Measurements from ENCODE around the gene PSMA5. TPM values are rescaled to one million over a fixed set of nuclear protein-coding genes. Genes with fewer than 3 reads are reported as not detected.

PSMA5 gene
- polyA plus RNA-seq, 3 donors: 36.6 to 119 (median 118) TPM

GRCh38 chr1:109383087-109383779 is 43.0 kb downstream of the PSMA5 start:
- no peak for TF ChIP-seq CTCF (IDR thresholded peaks at IDR 0.05)
- Histone ChIP-seq H3K79me2 (ENCODE audit: insufficient read depth, low read length) (peaks cover 98% of the 10 kb centered on the region), H3K4me1 (ENCODE audit: control insufficient read depth in 1 of 2, insufficient read depth in 2 of 2, low read length in 2 of 2) (peaks cover 7 to 17% of the 10 kb centered on the region in 2 donors), H3K9me3 (replicated peaks in 1 of 2; ENCODE audit: control insufficient read depth in 1 of 2, insufficient read depth in 1 of 2, low read length in 2 of 2) (no peaks in the 10 kb centered on the region), H3K4me3 (replicated peaks in 1 of 3; ENCODE audit: low read depth in 2 of 3, low read length in 3 of 3) (no peak overlapping the region), H4K20me1 (ENCODE audit: insufficient read depth, low read length) (peaks cover 90% of the 10 kb centered on the region), H2AFZ (ENCODE audit: insufficient read depth, low read depth, low read length, poor library complexity, severe bottlenecking) (no peak overlapping the region), H3K4me2 (replicated peaks; ENCODE audit: extremely low read depth, low read length, poor library complexity, severe bottlenecking) (no peak overlapping the region), H3K27me3 (ENCODE audit: control insufficient read depth in 2 of 2, insufficient read depth in 2 of 2, low read length in 2 of 2) (no peaks in the 10 kb centered on the region), H3K36me3 (replicated peaks in 1 of 2; ENCODE audit: control insufficient read depth in 1 of 2, insufficient read depth in 2 of 2, low read length in 2 of 2) (no peaks in the 10 kb centered on the region), H3K27ac (ENCODE audit: low read depth in 1 of 2, low read length in 2 of 2) (no peak overlapping the region), H3K9ac (ENCODE audit: insufficient read depth, low read length, poor library complexity, severe bottlenecking) (no peak overlapping the region)
- 100% methylated on average over 1 of the region's 2 CpGs for WGBS (ENCODE audit: insufficient coverage)
- no peak overlapping the region for H3K27ac Mint-ChIP-seq
- no peaks in the 10 kb centered on the region for H3K9me3 Mint-ChIP-seq
- H3K36me3 Mint-ChIP-seq: peaks cover 9 to 17% of the 10 kb centered on the region in 2 donors
- intact Hi-C loops (cut with micrococcal nuclease): no loop called here
- no peak for DNase-seq
- no peaks in the 10 kb centered on the region for H3K27me3 Mint-ChIP-seq (ENCODE audit: low read depth in 3 of 3)
- peaks cover 36% of the 10 kb centered on the region for H3K4me1 Mint-ChIP-seq
- no peak overlapping the region for H3K4me3 Mint-ChIP-seq

GRCh38 chr1:109381573-109381972 is 44.7 kb downstream of the PSMA5 start:
- peaks cover 97% of the 10 kb centered on the region for H3K79me2 ChIP-seq (ENCODE audit: insufficient read depth, low read length)
- no peak for TF ChIP-seq CTCF (IDR thresholded peaks at IDR 0.05)
- H3K27me3 Mint-ChIP-seq (ENCODE audit: low read depth in 3 of 3): no peaks in the 10 kb centered on the region
- no peaks in the 10 kb centered on the region for H3K27me3 ChIP-seq (ENCODE audit: control insufficient read depth in 2 of 2, insufficient read depth in 2 of 2, low read length in 2 of 2)
- H3K9ac ChIP-seq (ENCODE audit: insufficient read depth, low read length, poor library complexity, severe bottlenecking): no peak overlapping the region
- no peaks in the 10 kb centered on the region for H3K36me3 ChIP-seq (replicated peaks in 1 of 2; ENCODE audit: control insufficient read depth in 1 of 2, insufficient read depth in 2 of 2, low read length in 2 of 2)
- peaks cover 3 to 14% of the 10 kb centered on the region in 2 donors for H3K4me1 ChIP-seq (ENCODE audit: control insufficient read depth in 1 of 2, insufficient read depth in 2 of 2, low read length in 2 of 2)
- H3K4me3 Mint-ChIP-seq: no peak overlapping the region
- H3K4me2 ChIP-seq (replicated peaks; ENCODE audit: extremely low read depth, low read length, poor library complexity, severe bottlenecking): no peak overlapping the region
- WGBS (ENCODE audit: insufficient coverage): no CpG with 5 or more reads among the region's 2 CpGs
- H3K4me1 Mint-ChIP-seq: peaks cover 29% of the 10 kb centered on the region
- no peaks in the 10 kb centered on the region for H3K9me3 Mint-ChIP-seq
- H3K9me3 ChIP-seq (replicated peaks in 1 of 2; ENCODE audit: control insufficient read depth in 1 of 2, insufficient read depth in 1 of 2, low read length in 2 of 2): no peaks in the 10 kb centered on the region
- DNase-seq: no peak
- no peak overlapping the region for H3K27ac Mint-ChIP-seq
- H3K4me3 ChIP-seq (replicated peaks in 1 of 3; ENCODE audit: low read depth in 2 of 3, low read length in 3 of 3): no peak overlapping the region
- no peak overlapping the region for H3K27ac ChIP-seq (ENCODE audit: low read depth in 1 of 2, low read length in 2 of 2)
- no peak overlapping the region for H2AFZ ChIP-seq (ENCODE audit: insufficient read depth, low read depth, low read length, poor library complexity, severe bottlenecking)
- H4K20me1 ChIP-seq (ENCODE audit: insufficient read depth, low read length): peaks cover 97% of the 10 kb centered on the region
- H3K36me3 Mint-ChIP-seq: peaks cover 8 to 15% of the 10 kb centered on the region in 2 donors
- intact Hi-C loops (cut with micrococcal nuclease): no loop called here
